K562 (cell line): Measurements from ENCODE around the gene KCNJ10. TPM values are rescaled to one million over a fixed set of nuclear protein-coding genes. Genes with fewer than 3 reads are reported as not detected.

Experiments
- CREB1 ChIP-seq, 2 experiments: sonication (generic) in 1 of 2; formaldehyde crosslinking in 1 of 2; IDR thresholded peaks; 2 replicates each; pipeline versions ENCODE4 v1.6.1 to v1.8.0; 2012 to 2022; ENCODE audit warnings: inconsistent platforms in 1 of 2, mild to moderate bottlenecking in 1 of 2, missing genetic modification reagents in 1 of 2, moderate library complexity in 1 of 2
- CREM ChIP-seq: IDR thresholded peaks from 2 replicates; pipeline ENCODE4 v1.6.1; 2014; ENCODE audit warnings: antibody characterized with exemption, low read depth
- DMBX1 ChIP-seq: fragments of 250-450 bp; sonication (Bioruptor Pico); IDR thresholded peaks from 2 replicates; pipeline ENCODE4 v1.8.0; 2022; ENCODE audit warnings: inconsistent platforms, mild to moderate bottlenecking, moderate library complexity, borderline replicate concordance
- HDAC1 ChIP-seq, 2 experiments: fragments of 450-650 bp; IDR thresholded peaks; 2 replicates each; pipeline ENCODE4 v1.6.1; 2016 to 2017; ENCODE audit warnings: inconsistent platforms in 1 of 2, mild to moderate bottlenecking in 1 of 2, moderate library complexity in 1 of 2
- MNT ChIP-seq, 2 experiments: fragments of 450-650 bp; conservative IDR thresholded peaks; 2 replicates each; pipeline ENCODE4 v1.6.1; 2017; ENCODE audit warnings: mild to moderate bottlenecking in 2 of 2, moderate library complexity in 2 of 2
- POLR2AphosphoS5 ChIP-seq: IDR thresholded peaks from 2 replicates; pipeline ENCODE4 v1.6.1; 2011; ENCODE audit warnings: mild to moderate bottlenecking, low read depth, low read length, moderate library complexity; ENCODE audit not compliant: control insufficient read depth, insufficient read depth
- SMAD1 ChIP-seq: fragments of 150-350 bp; IDR thresholded peaks from 2 replicates; pipeline ENCODE4 v1.6.1; 2014; ENCODE audit warnings: low read length, low read depth; ENCODE audit not compliant: partially characterized antibody
- ZFP91 ChIP-seq: sonication (generic); formaldehyde crosslinking; IDR thresholded peaks from 2 replicates; pipeline ENCODE4 v1.8.0; 2022; ENCODE audit warnings: mild to moderate bottlenecking, missing genetic modification reagents
- ZMIZ1 ChIP-seq, 2 experiments: fragments of 150-350 bp in 1 of 2; IDR thresholded peaks; 2 replicates each; pipeline ENCODE4 v1.6.1; 2012 to 2016; ENCODE audit warnings: low read depth in 2 of 2, low read length in 2 of 2, mild to moderate bottlenecking in 1 of 2, moderate library complexity in 1 of 2
- polyA plus RNA-seq, 8 experiments: library from polyadenylated mRNA; depleted of rRNA in 4 of 8; stranded (reverse) in 5 of 8; unstranded in 3 of 8; fragments of >200 nt; fragmentation: Nextera tagmentation in 2 of 8; fragmentation: Illumina TruSeq in 1 of 8; extraction: Ambion mirVana in 2 of 8; extraction: Trizol in 1 of 8; gene quantifications; 2 replicates each; pipeline versions ENCODE4 v1.2.1 to v1.2.3, GENCODE V29; 2011 to 2014; ENCODE audit warnings: inconsistent platforms in 1 of 8, missing spikeins in 1 of 8
- total RNA-seq, 7 experiments: library from RNA; depleted of rRNA in 6 of 7; stranded (reverse); fragments of >200 nt in 6 of 7; fragmentation: Illumina TruSeq in 2 of 7; extraction: Trizol in 2 of 7; gene quantifications; 2 replicates each; pipeline versions ENCODE4 v1.2.1 to v1.2.3, GENCODE V29; 2011 to 2021; ENCODE audit warnings: low replicate concordance in 1 of 7
- TF ChIP-seq, protein P1 (sequence below): fragments of 450-650 bp; formaldehyde crosslinking; IDR thresholded peaks from 2 replicates; pipeline ENCODE4 v1.4.0; 2020; ENCODE audit warnings: mild to moderate bottlenecking, moderate library complexity
- TF ChIP-seq, protein P2 (sequence below): fragments of 450-650 bp; IDR thresholded peaks from 2 replicates; pipeline ENCODE4 v1.6.1; 2016; ENCODE audit warnings: borderline replicate concordance
- TF ChIP-seq, protein P3 (sequence below): fragments of 450-650 bp; IDR thresholded peaks from 2 replicates; pipeline ENCODE4 v1.6.1; 2016; ENCODE audit warnings: missing biosample characterization, missing genetic modification characterization

The KCNJ10 gene
- total and polyA plus RNA-seq, 9 of the 15 experiments (the other 6 are each of a cell fraction or from before 2014, with no cell fraction given), result 0.06 to 0.11 TPM; not detected in 7

GRCh38 chr1:160101037-160101716 lies 31.2 kb upstream of the KCNJ10 start (continued):
- TF ChIP-seq MNT (conservative IDR thresholded peaks at IDR 0.05) (peak; percentile 59 to 84), ZMIZ1 (IDR thresholded peaks at IDR 0.05; ENCODE audit: low read depth in 2 of 2, low read length in 2 of 2) (no peak), POLR2AphosphoS5 (no peak), CREM (peak; percentile 73), CREB1 (IDR thresholded peaks at IDR 0.05) (no peak), CREB1 (CRISPR knock-in tag; IDR thresholded peaks at IDR 0.05) (peak; percentile 64; the same call in 1 of the 2 replicates), SMAD1 (peak; percentile 98), HDAC1 (IDR thresholded peaks at IDR 0.05) (peak in 1 of 2 experiments; percentile 72; a peak in 2 of 4 replicates), DMBX1 (no peak), ZFP91 (CRISPR knock-in tag) (peak; percentile 64; the same call in 1 of the 2 replicates)
- TF ChIP-seq, protein P1, sequence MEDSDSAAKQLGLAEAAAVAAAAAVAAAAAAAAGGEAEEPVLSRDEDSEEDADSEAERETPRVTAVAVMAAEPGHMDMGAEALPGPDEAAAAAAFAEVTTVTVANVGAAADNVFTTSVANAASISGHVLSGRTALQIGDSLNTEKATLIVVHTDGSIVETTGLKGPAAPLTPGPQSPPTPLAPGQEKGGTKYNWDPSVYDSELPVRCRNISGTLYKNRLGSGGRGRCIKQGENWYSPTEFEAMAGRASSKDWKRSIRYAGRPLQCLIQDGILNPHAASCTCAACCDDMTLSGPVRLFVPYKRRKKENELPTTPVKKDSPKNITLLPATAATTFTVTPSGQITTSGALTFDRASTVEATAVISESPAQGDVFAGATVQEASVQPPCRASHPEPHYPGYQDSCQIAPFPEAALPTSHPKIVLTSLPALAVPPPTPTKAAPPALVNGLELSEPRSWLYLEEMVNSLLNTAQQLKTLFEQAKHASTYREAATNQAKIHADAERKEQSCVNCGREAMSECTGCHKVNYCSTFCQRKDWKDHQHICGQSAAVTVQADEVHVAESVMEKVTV (CRISPR knock-in tag), result peak; percentile 83
- TF ChIP-seq, protein P2, sequence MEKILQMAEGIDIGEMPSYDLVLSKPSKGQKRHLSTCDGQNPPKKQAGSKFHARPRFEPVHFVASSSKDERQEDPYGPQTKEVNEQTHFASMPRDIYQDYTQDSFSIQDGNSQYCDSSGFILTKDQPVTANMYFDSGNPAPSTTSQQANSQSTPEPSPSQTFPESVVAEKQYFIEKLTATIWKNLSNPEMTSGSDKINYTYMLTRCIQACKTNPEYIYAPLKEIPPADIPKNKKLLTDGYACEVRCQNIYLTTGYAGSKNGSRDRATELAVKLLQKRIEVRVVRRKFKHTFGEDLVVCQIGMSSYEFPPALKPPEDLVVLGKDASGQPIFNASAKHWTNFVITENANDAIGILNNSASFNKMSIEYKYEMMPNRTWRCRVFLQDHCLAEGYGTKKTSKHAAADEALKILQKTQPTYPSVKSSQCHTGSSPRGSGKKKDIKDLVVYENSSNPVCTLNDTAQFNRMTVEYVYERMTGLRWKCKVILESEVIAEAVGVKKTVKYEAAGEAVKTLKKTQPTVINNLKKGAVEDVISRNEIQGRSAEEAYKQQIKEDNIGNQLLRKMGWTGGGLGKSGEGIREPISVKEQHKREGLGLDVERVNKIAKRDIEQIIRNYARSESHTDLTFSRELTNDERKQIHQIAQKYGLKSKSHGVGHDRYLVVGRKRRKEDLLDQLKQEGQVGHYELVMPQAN, result peak; percentile 55; the same call in 1 of the 2 replicates
- TF ChIP-seq, protein P3, sequence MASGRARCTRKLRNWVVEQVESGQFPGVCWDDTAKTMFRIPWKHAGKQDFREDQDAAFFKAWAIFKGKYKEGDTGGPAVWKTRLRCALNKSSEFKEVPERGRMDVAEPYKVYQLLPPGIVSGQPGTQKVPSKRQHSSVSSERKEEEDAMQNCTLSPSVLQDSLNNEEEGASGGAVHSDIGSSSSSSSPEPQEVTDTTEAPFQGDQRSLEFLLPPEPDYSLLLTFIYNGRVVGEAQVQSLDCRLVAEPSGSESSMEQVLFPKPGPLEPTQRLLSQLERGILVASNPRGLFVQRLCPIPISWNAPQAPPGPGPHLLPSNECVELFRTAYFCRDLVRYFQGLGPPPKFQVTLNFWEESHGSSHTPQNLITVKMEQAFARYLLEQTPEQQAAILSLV (tag), result no peak
